IMR-90 (cell line): ENCODE data around the gene FXYD1. TPM values are rescaled to one million over a fixed set of nuclear protein-coding genes. Genes with fewer than 3 reads are reported as not detected.

Experiments used
- ATAC-seq: fragments of 200-7000 bp; cut with Tn5 transposase; 2 replicates; pipeline ENCODE4 v1.9.1; 2020; ENCODE audit warnings: low read depth, mild to moderate bottlenecking, moderate library complexity
- BruUV-seq: library from RNA; stranded (reverse); fragments of 400-500 nt; replicated peaks from 2 replicates; lab custom pipeline; 2021; lab: Mats Ljungman, UMichigan
- CTCF ChIA-PET: fragments of 300-600 bp; formaldehyde crosslinking; extraction: SDS; loops from one replicate; lab custom pipeline; 2021; ENCODE audit warnings: antibody characterized with exemption; lab: Yijun Ruan, JAX
- POLR2A ChIA-PET: fragments of 300-600 bp; sonication (Branson Sonifier 250); formaldehyde crosslinking; loops from one replicate; lab custom pipeline; 2022; ENCODE audit warnings: antibody characterized with exemption; ENCODE audit not compliant: unreplicated experiment; lab: Charles Lee
- DNase-seq: peaks from one replicate; pipeline ENCODE4 v3.0.0; 2013
- H2AFZ ChIP-seq: replicated peaks from 2 replicates; pipeline ENCODE3; 2013; ENCODE audit warnings: low read length, mild to moderate bottlenecking; ENCODE audit not compliant: poor library complexity
- H2AK5ac ChIP-seq: 2 replicates; pipeline ENCODE4 v1.6.1; 2013; ENCODE audit warnings: low read depth, low read length, inconsistent platforms
- H2AK9ac ChIP-seq: replicated peaks from 2 replicates; pipeline ENCODE3; 2013; ENCODE audit warnings: mild to moderate bottlenecking, low read depth, low read length, moderate library complexity; ENCODE audit not compliant: poor library complexity
- H2BK120ac ChIP-seq: 2 replicates; pipeline ENCODE4 v1.6.1; 2013; ENCODE audit warnings: low read depth, low read length, inconsistent platforms
- H2BK15ac ChIP-seq: 3 replicates; pipeline ENCODE4 v1.6.1; 2013; ENCODE audit warnings: low read depth, low read length, inconsistent platforms
- H2BK20ac ChIP-seq: 2 replicates; pipeline ENCODE4 v1.6.1; 2013; ENCODE audit warnings: low read depth, mild to moderate bottlenecking, inconsistent platforms, low read length, moderate library complexity
- H2BK5ac ChIP-seq: 2 replicates; pipeline ENCODE4 v1.6.1; 2013; ENCODE audit warnings: mild to moderate bottlenecking, low read depth, low read length, inconsistent platforms; ENCODE audit not compliant: poor library complexity, severe bottlenecking
- H3K14ac ChIP-seq: replicated peaks from 2 replicates; pipeline ENCODE4 v1.6.1; 2013; ENCODE audit warnings: low read depth, low read length, inconsistent platforms
- H3K18ac ChIP-seq: 2 replicates; pipeline ENCODE4 v1.6.1; 2013; ENCODE audit warnings: low read depth, low read length, control low read depth
- H3K23ac ChIP-seq: 2 replicates; pipeline ENCODE4 v1.6.1; 2013; ENCODE audit warnings: low read depth, low read length, inconsistent platforms
- H3K27ac ChIP-seq: 2 replicates; pipeline ENCODE4 v1.5.1; 2013; ENCODE audit warnings: mild to moderate bottlenecking, control low read depth, low read length; ENCODE audit not compliant: insufficient read depth
- H3K27me3 ChIP-seq: 2 replicates; pipeline ENCODE4 v1.6.1; 2013; ENCODE audit warnings: low read length; ENCODE audit not compliant: control insufficient read depth, insufficient read depth
- H3K36me3 ChIP-seq: 2 replicates; pipeline ENCODE4 v1.6.1; 2013; ENCODE audit warnings: low read length, mixed read lengths; ENCODE audit not compliant: control insufficient read depth, insufficient read depth
- H3K4ac ChIP-seq: 2 replicates; pipeline ENCODE4 v1.6.1; 2013; ENCODE audit warnings: low read depth, low read length, inconsistent platforms
- H3K4me1 ChIP-seq: 2 replicates; pipeline ENCODE4 v1.6.1; 2013; ENCODE audit warnings: low read length, mixed read lengths; ENCODE audit not compliant: control insufficient read depth, insufficient read depth
- H3K4me2 ChIP-seq: 2 replicates; pipeline ENCODE4 v1.6.1; 2013; ENCODE audit warnings: low read depth, mild to moderate bottlenecking, control low read depth, low read length, moderate library complexity
- H3K4me3 ChIP-seq: 2 replicates; pipeline ENCODE4 v1.5.1; 2013; ENCODE audit warnings: low read depth, mild to moderate bottlenecking, control low read depth, low read length, moderate library complexity; ENCODE audit not compliant: insufficient read depth
- H3K56ac ChIP-seq: 2 replicates; pipeline ENCODE4 v1.6.1; 2013; ENCODE audit warnings: low read length, inconsistent platforms; ENCODE audit not compliant: insufficient read depth; ENCODE audit errors: extremely low read depth
- H3K79me1 ChIP-seq, 2 experiments: 2 replicates each; pipeline ENCODE4 v1.6.1; 2013; ENCODE audit warnings: low read length in 2 of 2, inconsistent platforms in 1 of 2, low read depth in 1 of 2
- H3K9ac ChIP-seq: 2 replicates; pipeline ENCODE4 v1.6.1; 2013; ENCODE audit warnings: low read depth, low read length, control low read depth
- H3K9me1 ChIP-seq: 2 replicates; pipeline ENCODE4 v1.6.1; 2013; ENCODE audit warnings: low read length, inconsistent platforms; ENCODE audit not compliant: insufficient read depth
- H3K9me3 ChIP-seq: 2 replicates; pipeline ENCODE4 v1.6.1; 2013; ENCODE audit warnings: low read length; ENCODE audit not compliant: control insufficient read depth, insufficient read depth
- H4K20me1 ChIP-seq: 2 replicates; pipeline ENCODE4 v1.6.1; 2013; ENCODE audit warnings: low read length, inconsistent platforms; ENCODE audit not compliant: insufficient read depth
- H4K5ac ChIP-seq: 2 replicates; pipeline ENCODE4 v1.6.1; 2013; ENCODE audit warnings: mild to moderate bottlenecking, low read depth, low read length, control low read depth
- H4K8ac ChIP-seq, 2 experiments: 2 replicates each; pipeline ENCODE4 v1.6.1; 2013; ENCODE audit warnings: low read depth in 2 of 2, low read length in 2 of 2, control low read depth in 1 of 2, inconsistent platforms in 1 of 2
- H4K91ac ChIP-seq: 2 replicates; pipeline ENCODE4 v1.6.1; 2013; ENCODE audit warnings: low read depth, low read length, inconsistent platforms; ENCODE audit not compliant: insufficient read depth
- BHLHE40 ChIP-seq: fragments of 150-350 bp; IDR thresholded peaks from 2 replicates; pipeline ENCODE4 v1.6.1; 2016; ENCODE audit warnings: mild to moderate bottlenecking, low read depth, low read length
- CEBPB ChIP-seq: IDR thresholded peaks from 2 replicates; pipeline ENCODE4 v1.6.1; 2012; ENCODE audit warnings: low read depth, low read length, improper control_type of control experiment
- CHD1 ChIP-seq: IDR thresholded peaks from 2 replicates; pipeline ENCODE4 v1.6.1; 2012; ENCODE audit warnings: low read depth, low read length, improper control_type of control experiment
- FOS ChIP-seq: fragments of 150-350 bp; IDR thresholded peaks from 2 replicates; pipeline ENCODE4 v1.6.1; 2016; ENCODE audit warnings: low read depth, low read length
- MAFK ChIP-seq: IDR thresholded peaks from 2 replicates; pipeline ENCODE4 v1.6.1; 2012; ENCODE audit warnings: low read depth, low read length, improper control_type of control experiment
- MAZ ChIP-seq: IDR thresholded peaks from 2 replicates; pipeline ENCODE4 v1.6.1; 2012; ENCODE audit warnings: low read depth, mild to moderate bottlenecking, low read length, improper control_type of control experiment, moderate library complexity, borderline replicate concordance
- MXI1 ChIP-seq: IDR thresholded peaks from 2 replicates; pipeline ENCODE4 v1.6.1; 2012; ENCODE audit warnings: low read depth, mild to moderate bottlenecking, low read length, moderate library complexity, borderline replicate concordance
- NFE2L2 ChIP-seq: fragments of 150-350 bp; IDR thresholded peaks from 2 replicates; pipeline ENCODE4 v1.6.1; 2016; ENCODE audit warnings: low read depth, mild to moderate bottlenecking, low read length
- POLR2A ChIP-seq: IDR thresholded peaks from 2 replicates; pipeline ENCODE4 v1.6.1; 2012; ENCODE audit warnings: mild to moderate bottlenecking, low read depth, low read length
- RCOR1 ChIP-seq: IDR thresholded peaks from 2 replicates; pipeline ENCODE4 v1.6.1; 2012; ENCODE audit warnings: mild to moderate bottlenecking, low read length, improper control_type of control experiment; ENCODE audit not compliant: insufficient replicate concordance
- RFX5 ChIP-seq: IDR thresholded peaks from 2 replicates; pipeline ENCODE4 v1.8.0; 2012; ENCODE audit warnings: low read depth, mild to moderate bottlenecking, low read length, moderate library complexity
- SMC3 ChIP-seq: fragments of 150-350 bp; IDR thresholded peaks from 2 replicates; pipeline ENCODE4 v1.6.1; 2016; ENCODE audit warnings: low read depth, mild to moderate bottlenecking, antibody characterized with exemption, low read length, moderate library complexity
- USF2 ChIP-seq: fragments of 150-350 bp; IDR thresholded peaks from 2 replicates; pipeline ENCODE4 v1.6.1; 2017; ENCODE audit warnings: mild to moderate bottlenecking, antibody characterized with exemption, low read length, low read depth
- WGBS, 2 experiments: methylation state at CpG; one replicate each; pipeline versions ENCODE4 v1.1.5 to v1.1.7; 2013; ENCODE audit warnings: missing lambda C conversion rate in 2 of 2; ENCODE audit not compliant: insufficient read length in 1 of 2; ENCODE audit errors: extremely low coverage in 2 of 2; 5-methylcytosine and 5-hydroxymethylcytosine counted together
- dilution Hi-C: fragments of 300-500 bp; cut with HindIII; formaldehyde crosslinking; loops from one replicate; pipeline ENCODE4 v1.14.3; 2018; ENCODE audit warnings: low sequenced_read_pairs; ENCODE audit not compliant: unreplicated experiment
- in situ Hi-C: fragments of 300-500 bp; cut with MboI; formaldehyde crosslinking; loops from 3 replicates; pipeline ENCODE4 v1.14.3; 2019; ENCODE audit warnings: low sequenced_read_pairs, inconsistent platforms, mixed read lengths
- intact Hi-C: fragments of 100-400 bp; cut with micrococcal nuclease; formaldehyde crosslinking; loops from 2 replicates; pipeline ENCODE4 v1.10.0; 2022
- polyA plus RNA-seq, 3 experiments: library from polyadenylated mRNA; depleted of rRNA; stranded (reverse); fragments of >200 nt; gene quantifications; 2 replicates each; pipeline ENCODE4 v1.2.3, GENCODE V29; 2012; ENCODE audit warnings: low replicate concordance in 1 of 3
- total RNA-seq: library from RNA; depleted of rRNA; stranded (reverse); fragments of >200 nt; gene quantifications from 2 replicates; pipeline ENCODE4 v1.2.3, GENCODE V29; 2012
- TF ChIP-seq, protein P1 (sequence below): fragments of 150-350 bp; IDR thresholded peaks from 2 replicates; pipeline ENCODE4 v1.6.1; 2016; ENCODE audit warnings: low read depth, mild to moderate bottlenecking, low read length, moderate library complexity, borderline replicate concordance

FXYD1 gene
- total and polyA plus RNA-seq, 2 of the 4 experiments (the other 2 are of a cell fraction) = 0.18 to 3.9 TPM

GRCh38 chr19:35157431-35157830, 18.8 kb downstream of the FXYD1 start:
- intact Hi-C loops = no loop called here

More at GRCh38 chr19:35157431-35157830, 18.8 kb downstream of the FXYD1 start:
- peaks cover 7% of the 10 kb centered on the region for H3K9me3 ChIP-seq
- no peak overlapping the region for H2AFZ ChIP-seq
- H2BK5ac ChIP-seq = no peak overlapping the region
- H3K4me1 ChIP-seq = peaks cover 9% of the 10 kb centered on the region
- no peak overlapping the region for H3K4ac ChIP-seq
- no TSS peak for BruUV-seq
- dilution Hi-C loops = no loop called here
- 0 out of 2 replicates have a peak, but pooled peaks cover 2% of the 10 kb centered on the region for H4K20me1 ChIP-seq
- peaks cover 8 to 42% of the 10 kb centered on the region in 2 experiments; a peak in 2 of 4 replicates for H3K79me1 ChIP-seq
- H3K27me3 ChIP-seq = no peaks in the 10 kb centered on the region
- ATAC-seq (no peak), DNase-seq (no peak)
- no peak overlapping the region for H3K4me3 ChIP-seq
- H3K56ac ChIP-seq = no peak overlapping the region
- in situ Hi-C loops = no loop called here
- no peak overlapping the region for H3K9ac ChIP-seq
- H4K5ac ChIP-seq = no peak overlapping the region
- no peak overlapping the region for H3K18ac ChIP-seq
- ChIA-PET CTCF (no interaction called here), POLR2A (no interaction called here)
- no peak for TF ChIP-seq MAZ
- no peak for TF ChIP-seq POLR2A
- TF ChIP-seq MAFK = no peak
- no peak for TF ChIP-seq USF2
- TF ChIP-seq FOS = no peak
- no peak for TF ChIP-seq CEBPB
- no peak for TF ChIP-seq RFX5
- no peak for TF ChIP-seq CHD1
- TF ChIP-seq BHLHE40 = no peak
- no peak for TF ChIP-seq NFE2L2
- no peak for TF ChIP-seq SMC3
- TF ChIP-seq MXI1 = no peak
- TF ChIP-seq, protein P1, sequence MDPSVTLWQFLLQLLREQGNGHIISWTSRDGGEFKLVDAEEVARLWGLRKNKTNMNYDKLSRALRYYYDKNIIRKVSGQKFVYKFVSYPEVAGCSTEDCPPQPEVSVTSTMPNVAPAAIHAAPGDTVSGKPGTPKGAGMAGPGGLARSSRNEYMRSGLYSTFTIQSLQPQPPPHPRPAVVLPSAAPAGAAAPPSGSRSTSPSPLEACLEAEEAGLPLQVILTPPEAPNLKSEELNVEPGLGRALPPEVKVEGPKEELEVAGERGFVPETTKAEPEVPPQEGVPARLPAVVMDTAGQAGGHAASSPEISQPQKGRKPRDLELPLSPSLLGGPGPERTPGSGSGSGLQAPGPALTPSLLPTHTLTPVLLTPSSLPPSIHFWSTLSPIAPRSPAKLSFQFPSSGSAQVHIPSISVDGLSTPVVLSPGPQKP = no peak
- no peak for TF ChIP-seq RCOR1
- no peak overlapping the region for H2AK9ac ChIP-seq
- no peak overlapping the region for H3K27ac ChIP-seq
- no peak overlapping the region for H4K91ac ChIP-seq
- H3K36me3 ChIP-seq = peaks cover 36% of the 10 kb centered on the region
- H4K8ac ChIP-seq = no peak overlapping the region
- no peak overlapping the region for H2BK120ac ChIP-seq
- H3K23ac ChIP-seq = no peak overlapping the region
- H2AK5ac ChIP-seq = no peak overlapping the region
- WGBS, 2 experiments = no CpG with 5 or more reads among the region's 4 CpGs
- no peak overlapping the region for H3K4me2 ChIP-seq
- peaks cover 8% of the 10 kb centered on the region; the same call in 1 of the 2 replicates for H3K9me1 ChIP-seq
- H2BK20ac ChIP-seq = no peak overlapping the region
- H3K14ac ChIP-seq = no peak overlapping the region
- no peak overlapping the region for H2BK15ac ChIP-seq
